HCT116 (cell line): ENCODE data around the gene GNG7.

Source experiments
- CBX3 ChIP-seq: IDR thresholded peaks from 2 replicates; pipeline ENCODE4 v1.6.1; 2012; ENCODE audit warnings: low read depth
- CTCF ChIP-seq, 3 experiments: fragments of 200-600 bp in 1 of 3; sonication (generic) in 1 of 3; IDR thresholded peaks in 2 of 3; conservative IDR thresholded peaks in 1 of 3; 2 replicates each; pipeline ENCODE4 v1.5.1; 2012 to 2017; ENCODE audit warnings: low read depth in 2 of 3, low read length in 2 of 3, antibody characterized with exemption in 1 of 3, borderline replicate concordance in 1 of 3, control low read depth in 1 of 3, mild to moderate bottlenecking in 1 of 3, mixed read lengths in 1 of 3, mixed run types in 1 of 3, moderate library complexity in 1 of 3; ENCODE audit not compliant: insufficient read depth in 1 of 3
- EZH2 ChIP-seq: fragments of 200-600 bp; sonication (generic); IDR thresholded peaks from 2 replicates; pipeline ENCODE4 v1.6.1; 2017; ENCODE audit warnings: antibody characterized with exemption, mixed run types
- EZH2phosphoT487 ChIP-seq: fragments of 200-600 bp; IDR thresholded peaks from 2 replicates; pipeline ENCODE4 v1.6.1; 2018; ENCODE audit warnings: antibody characterized with exemption, borderline replicate concordance
- POLR2A ChIP-seq: IDR thresholded peaks from 2 replicates; pipeline ENCODE4 v1.7.0; 2011; ENCODE audit warnings: borderline replicate concordance; ENCODE audit not compliant: insufficient read depth, insufficient read length; ENCODE audit errors: extremely low read depth
- RAD21 ChIP-seq: IDR thresholded peaks from 2 replicates; pipeline ENCODE4 v1.6.1; 2012; ENCODE audit warnings: low read depth, mild to moderate bottlenecking
- REST ChIP-seq: IDR thresholded peaks from 2 replicates; pipeline ENCODE4 v1.6.1; 2012; ENCODE audit warnings: low read depth
- SIN3A ChIP-seq: IDR thresholded peaks from 2 replicates; pipeline ENCODE4 v1.6.1; 2012; ENCODE audit warnings: low read depth
- SP1 ChIP-seq: IDR thresholded peaks from 2 replicates; pipeline ENCODE4 v1.6.1; 2012; ENCODE audit warnings: low read depth
- TF ChIP-seq, protein P1 (sequence below): IDR thresholded peaks from 2 replicates; pipeline ENCODE4 v1.6.1; 2012

DNA sequence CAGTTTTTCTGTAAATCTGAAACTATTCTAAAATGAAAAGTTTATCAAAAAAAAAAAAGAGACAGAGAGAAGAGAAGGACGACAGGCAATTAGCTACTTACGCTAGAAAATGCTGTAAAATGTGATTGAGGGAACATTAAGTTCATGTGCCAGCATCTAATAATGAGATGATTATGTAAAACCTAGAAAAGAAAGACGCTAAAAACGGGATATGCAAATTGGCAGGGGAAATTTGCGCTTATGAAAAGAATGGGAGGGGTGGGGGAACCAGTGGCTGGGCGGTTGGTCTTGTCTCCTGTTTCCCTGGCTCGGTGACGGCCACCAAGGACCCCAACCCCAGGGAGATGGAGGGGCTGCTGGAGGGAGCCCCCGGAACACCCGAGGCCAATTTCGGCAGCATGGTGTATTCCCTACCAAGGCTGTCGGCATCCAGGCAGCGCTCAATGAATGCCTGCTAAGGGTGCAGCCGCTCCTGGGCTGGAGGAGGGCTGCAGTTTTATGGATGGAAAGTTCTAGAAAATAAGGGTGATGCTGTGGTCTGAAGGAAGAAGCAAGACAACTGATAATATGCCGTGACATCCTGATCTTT lies 34.2 kb downstream of the GNG7 start:
- no peak for TF ChIP-seq RAD21
- TF ChIP-seq EZH2, result no peak
- no peak for TF ChIP-seq CTCF (IDR thresholded peaks at IDR 0.05 in 2 of 3, conservative IDR thresholded peaks at IDR 0.05 in 1 of 3; ENCODE audit: borderline replicate concordance in 1 of 3, insufficient read depth in 1 of 3, low read depth in 2 of 3, low read length in 2 of 3)
- TF ChIP-seq SIN3A, result no peak
- TF ChIP-seq POLR2A, result no peak
- TF ChIP-seq, protein P1, sequence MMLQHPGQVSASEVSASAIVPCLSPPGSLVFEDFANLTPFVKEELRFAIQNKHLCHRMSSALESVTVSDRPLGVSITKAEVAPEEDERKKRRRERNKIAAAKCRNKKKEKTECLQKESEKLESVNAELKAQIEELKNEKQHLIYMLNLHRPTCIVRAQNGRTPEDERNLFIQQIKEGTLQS, result no peak
- no peak for TF ChIP-seq CBX3
- TF ChIP-seq SP1, result no peak
- no peak for TF ChIP-seq EZH2phosphoT487
- no peak for TF ChIP-seq REST
